HepG2 (cell line): Measurements from ENCODE around the gene KRT33A. TPM values are rescaled to one million over a fixed set of nuclear protein-coding genes. Genes with fewer than 3 reads are reported as not detected.

Experiments
- AGO2 ChIP-seq: fragments of 200-400 bp; formaldehyde crosslinking; optimal IDR thresholded peaks from 2 replicates; pipeline ENCODE3; 2017; ENCODE audit warnings: mild to moderate bottlenecking, low read depth, low read length, moderate library complexity
- CREBL2 ChIP-seq: sonication (generic); formaldehyde crosslinking; IDR thresholded peaks from 2 replicates; pipeline ENCODE4 v1.8.1; 2023; ENCODE audit warnings: missing genetic modification reagents, mild to moderate bottlenecking, borderline replicate concordance
- ELK4 ChIP-seq: sonication (generic); formaldehyde crosslinking; IDR thresholded peaks from 2 replicates; pipeline ENCODE4 v1.9.0; 2021; ENCODE audit warnings: missing genetic modification reagents, borderline replicate concordance
- FOXP4 ChIP-seq: sonication (generic); formaldehyde crosslinking; IDR thresholded peaks from 2 replicates; pipeline ENCODE4 v1.4.0; 2020; ENCODE audit warnings: missing genetic modification reagents
- JUNB ChIP-seq: sonication (generic); formaldehyde crosslinking; IDR thresholded peaks from 2 replicates; pipeline ENCODE4 v1.8.0; 2022; ENCODE audit warnings: missing genetic modification reagents, mild to moderate bottlenecking, borderline replicate concordance
- KIAA2018 ChIP-seq: sonication (generic); formaldehyde crosslinking; IDR thresholded peaks from 2 replicates; pipeline ENCODE4 v1.5.0; 2020; ENCODE audit warnings: mild to moderate bottlenecking, missing genetic modification reagents, borderline replicate concordance
- ZNF205 ChIP-seq: IDR thresholded peaks from 2 replicates; pipeline ENCODE4 v1.6.1; 2018; ENCODE audit warnings: missing biosample characterization, missing genetic modification reagents
- ZNF430 ChIP-seq: sonication (generic); formaldehyde crosslinking; IDR thresholded peaks from 2 replicates; pipeline ENCODE4 v1.9.0; 2021; ENCODE audit warnings: mild to moderate bottlenecking, missing genetic modification reagents
- ZSCAN5A ChIP-seq: sonication (generic); formaldehyde crosslinking; IDR thresholded peaks from 2 replicates; pipeline ENCODE4 v1.8.0; 2022; ENCODE audit warnings: mild to moderate bottlenecking, missing genetic modification reagents, borderline replicate concordance
- polyA plus RNA-seq, 8 experiments: library from polyadenylated mRNA; depleted of rRNA in 3 of 8; stranded (reverse) in 7 of 8; unstranded in 1 of 8; fragments of >200 nt; fragmentation: Illumina TruSeq in 4 of 8; extraction: Trizol in 4 of 8; gene quantifications; 2 replicates each; pipeline versions ENCODE4 v1.2.1 to v1.2.3, GENCODE V29; 2011 to 2016; ENCODE audit warnings: low read depth in 4 of 8, missing spikeins in 1 of 8, mixed read lengths in 1 of 8; ENCODE audit not compliant: insufficient read depth in 1 of 8
- total RNA-seq, 5 experiments: library from RNA; depleted of rRNA; stranded (reverse); fragments of >200 nt; fragmentation: Illumina TruSeq; extraction: Trizol; gene quantifications; 2 replicates each; pipeline ENCODE4 v1.2.3, GENCODE V29; 2016; ENCODE audit warnings: low read depth in 1 of 5

The KRT33A gene
- total and polyA plus RNA-seq, 2 of the 13 experiments (the other 11 are each of a cell fraction or from before 2014, with no cell fraction given) = not detected

GRCh38 chr17:41363881-41364280 lies 13.3 kb upstream of the KRT33A start (continued):
- no peak for TF ChIP-seq KIAA2018
- TF ChIP-seq JUNB (CRISPR knock-in tag) = no peak
- TF ChIP-seq ZNF430 = no peak
- TF ChIP-seq ELK4 = no peak
- TF ChIP-seq FOXP4 (CRISPR knock-in tag) = no peak
- TF ChIP-seq CREBL2 (CRISPR knock-in tag) = no peak
- TF ChIP-seq ZSCAN5A (CRISPR knock-in tag) = no peak
- no peak for TF ChIP-seq ZNF205
- no peak for TF ChIP-seq AGO2
- TF ChIP-seq, all 625 proteins: peak for 0
